NT2/D1 (cell line): ENCODE measurements around the gene TGFBR3.

ENCODE experiments used
- SUZ12 ChIP-seq: IDR thresholded peaks from 2 replicates; pipeline ENCODE4 v1.6.1; 2011; ENCODE audit not compliant: insufficient read length, insufficient read depth; ENCODE audit errors: extremely low read depth
- YY1 ChIP-seq: IDR thresholded peaks from 2 replicates; pipeline ENCODE4 v1.6.1; 2011; ENCODE audit not compliant: insufficient read length, insufficient read depth

DNA sequence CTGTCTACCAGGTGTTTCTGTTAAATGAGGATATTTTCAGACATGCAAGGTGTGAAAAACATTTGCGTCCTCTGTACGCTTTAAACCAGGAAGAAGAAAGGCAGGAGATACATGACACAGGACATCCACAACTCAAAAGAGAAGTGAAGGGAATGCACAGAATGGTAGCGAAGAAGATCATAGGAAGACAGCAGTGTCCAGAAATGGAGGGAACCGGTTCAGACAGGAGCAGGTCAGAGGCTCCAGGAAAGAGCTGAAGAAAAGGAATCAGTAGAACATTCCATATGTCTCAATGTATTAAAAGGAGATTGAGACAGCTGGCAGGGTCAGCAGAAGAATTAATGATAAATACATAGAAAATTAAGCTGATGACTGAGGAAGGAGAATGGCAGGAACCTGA, 194.4 kb downstream of the TGFBR3 start:
- TF ChIP-seq YY1: no peak
- TF ChIP-seq SUZ12: no peak
